A549 (cell line): ENCODE measurements around the gene BNC2. TPM values are rescaled to one million over a fixed set of nuclear protein-coding genes. Genes with fewer than 3 reads are reported as not detected.

Source experiments
- ATAC-seq, 2 experiments: fragments of 200-7000 bp in 1 of 2; fragments of >200 bp in 1 of 2; cut with Nextera tagmentation in 1 of 2; cut with Tn5 transposase in 1 of 2; 3 replicates each; pipeline versions ENCODE4 v1.8.0 to v1.9.1; 2018 to 2020; ENCODE audit warnings: mild to moderate bottlenecking in 1 of 2, moderate library complexity in 1 of 2
- CTCF ChIA-PET: fragments of 300-600 bp; sonication (Branson Sonifier 250); formaldehyde crosslinking; extraction: SDS; loops from one replicate; lab custom pipeline; 2021; ENCODE audit warnings: antibody characterized with exemption, inconsistent platforms; lab: Yijun Ruan, JAX
- POLR2A ChIA-PET: fragments of 350-600 bp; formaldehyde crosslinking; extraction: SDS; loops from one replicate; lab custom pipeline; 2021; ENCODE audit warnings: antibody characterized with exemption, inconsistent platforms; lab: Yijun Ruan, JAX
- DNase-seq, 2 experiments: peaks; one replicate each; pipeline versions ENCODE4 v3.0.0 to v3.0.0-alpha.2; 2011 to 2016; ENCODE audit warnings: low read depth in 1 of 2, low spot score in 1 of 2
- FAIRE-seq: peaks from 2 replicates; lab custom pipeline; 2011; peaks lifted over from hg19 to GRCh38; lab: Jason Lieb, UNC
- H3K27ac ChIP-seq, 2 experiments: fragments of >200 bp; sonication (Bioruptor Twin); formaldehyde crosslinking; 3 replicates each; pipeline ENCODE4 v1.5.1; 2016 to 2017
- H3K4me1 ChIP-seq: fragments of >200 bp; sonication (Bioruptor Twin); formaldehyde crosslinking; 3 replicates; pipeline ENCODE4 v1.6.1; 2016
- H3K4me2 ChIP-seq: fragments of >200 bp; sonication (Bioruptor Twin); formaldehyde crosslinking; 3 replicates; pipeline ENCODE4 v1.6.1; 2016
- H3K4me3 ChIP-seq: fragments of >200 bp; sonication (Bioruptor Twin); formaldehyde crosslinking; 3 replicates; pipeline ENCODE4 v1.5.1; 2016
- H3K9me3 ChIP-seq: fragments of >200 bp; sonication (Bioruptor Twin); formaldehyde crosslinking; 3 replicates; pipeline ENCODE4 v1.6.1; 2016
- ATOH8 ChIP-seq: fragments of 250-450 bp; sonication (Bioruptor Pico); IDR thresholded peaks from 2 replicates; pipeline ENCODE4 v1.5.0; 2020; ENCODE audit warnings: low read depth, mild to moderate bottlenecking, moderate library complexity
- CBX8 ChIP-seq: fragments of 200-600 bp; sonication (generic); IDR thresholded peaks from 2 replicates; pipeline ENCODE4 v1.6.1; 2016
- CEBPB ChIP-seq, 2 experiments: fragments of >200 bp in 1 of 2; sonication (Bioruptor Twin) in 1 of 2; formaldehyde crosslinking in 1 of 2; IDR thresholded peaks; 2 replicates each; pipeline ENCODE4 v1.6.1; 2012 to 2016
- CHD2 ChIP-seq: fragments of 150-350 bp; IDR thresholded peaks from 2 replicates; pipeline ENCODE4 v1.6.1; 2014; ENCODE audit warnings: low read length; ENCODE audit not compliant: partially characterized antibody
- E2F6 ChIP-seq: IDR thresholded peaks from 2 replicates; pipeline ENCODE4 v1.6.1; 2012; ENCODE audit warnings: low read depth, borderline replicate concordance
- EHF ChIP-seq: fragments of 250-450 bp; sonication (Bioruptor Pico); IDR thresholded peaks from 2 replicates; pipeline ENCODE4 v1.5.0; 2020; ENCODE audit warnings: mild to moderate bottlenecking
- EHMT2 ChIP-seq: fragments of 200-600 bp; sonication (generic); IDR thresholded peaks from 2 replicates; pipeline ENCODE4 v1.6.1; 2016; ENCODE audit warnings: antibody characterized with exemption, low read depth, mild to moderate bottlenecking, moderate library complexity
- ELK1 ChIP-seq: fragments of 150-350 bp; IDR thresholded peaks from 2 replicates; pipeline ENCODE4 v1.6.1; 2014; ENCODE audit warnings: low read depth, mild to moderate bottlenecking, low read length
- ESRRA ChIP-seq: fragments of 150-350 bp; IDR thresholded peaks from 2 replicates; pipeline ENCODE4 v1.6.1; 2014; ENCODE audit warnings: mild to moderate bottlenecking, low read length, borderline replicate concordance
- FOSB ChIP-seq: fragments of 250-450 bp; sonication (Bioruptor Pico); IDR thresholded peaks from 2 replicates; pipeline ENCODE4 v1.5.0; 2020; ENCODE audit warnings: mild to moderate bottlenecking, moderate library complexity
- GATA3 ChIP-seq: IDR thresholded peaks from 2 replicates; pipeline ENCODE4 v1.6.1; 2012; ENCODE audit warnings: borderline replicate concordance
- HES2 ChIP-seq: fragments of >200 bp; sonication (Bioruptor Twin); formaldehyde crosslinking; IDR thresholded peaks from 2 replicates; pipeline ENCODE4 v1.6.1; 2016
- HEYL ChIP-seq: fragments of 250-450 bp; sonication (Bioruptor Pico); IDR thresholded peaks from 2 replicates; pipeline ENCODE4 v1.8.0; 2021; ENCODE audit warnings: mild to moderate bottlenecking, moderate library complexity
- HOXA7 ChIP-seq: fragments of 250-450 bp; sonication (Bioruptor Pico); IDR thresholded peaks from 2 replicates; pipeline ENCODE4 v1.5.0; 2020; ENCODE audit warnings: mild to moderate bottlenecking, moderate library complexity
- JUN ChIP-seq, 2 experiments: fragments of >200 bp; sonication (Bioruptor Twin); formaldehyde crosslinking; IDR thresholded peaks; 2 replicates in 1 of 2; 3 replicates in 1 of 2; pipeline ENCODE4 v1.6.1; 2016 to 2017
- JUNB ChIP-seq: fragments of >200 bp; sonication (Bioruptor Twin); formaldehyde crosslinking; IDR thresholded peaks from 2 replicates; pipeline ENCODE4 v1.6.1; 2016
- KDM5A ChIP-seq: fragments of 200-600 bp; sonication (generic); IDR thresholded peaks from 2 replicates; pipeline ENCODE4 v1.6.1; 2016; ENCODE audit warnings: antibody characterized with exemption, mild to moderate bottlenecking
- MAFK ChIP-seq: fragments of 450-650 bp; IDR thresholded peaks from 2 replicates; pipeline ENCODE4 v1.6.1; 2014; ENCODE audit not compliant: partially characterized antibody
- MAZ ChIP-seq: fragments of 150-350 bp; IDR thresholded peaks from 2 replicates; pipeline ENCODE4 v1.6.1; 2014; ENCODE audit warnings: antibody characterized with exemption, low read depth, low read length, borderline replicate concordance
- NFE2L2 ChIP-seq: fragments of 150-350 bp; conservative IDR thresholded peaks from 2 replicates; pipeline ENCODE4 v1.6.1; 2014; ENCODE audit warnings: low read length
- NPAS2 ChIP-seq: fragments of 250-450 bp; sonication (Bioruptor Pico); IDR thresholded peaks from 2 replicates; pipeline ENCODE4 v1.8.0; 2022; ENCODE audit warnings: mild to moderate bottlenecking, moderate library complexity, borderline replicate concordance
- NR3C1 ChIP-seq: fragments of >200 bp; sonication (Bioruptor Twin); formaldehyde crosslinking; IDR thresholded peaks from 3 replicates; pipeline ENCODE4 v1.6.1; 2017
- POLR2A ChIP-seq: IDR thresholded peaks from 2 replicates; pipeline ENCODE4 v1.6.1; 2012; ENCODE audit warnings: mild to moderate bottlenecking, low read length
- RARB ChIP-seq: fragments of 250-450 bp; sonication (Bioruptor Pico); IDR thresholded peaks from 2 replicates; pipeline ENCODE4 v1.8.0; 2021; ENCODE audit warnings: mild to moderate bottlenecking, moderate library complexity
- RCOR1 ChIP-seq: fragments of 150-350 bp; IDR thresholded peaks from 2 replicates; pipeline ENCODE4 v1.6.1; 2014; ENCODE audit warnings: antibody characterized with exemption, low read length, low read depth
- REST ChIP-seq: fragments of 200-600 bp; sonication (generic); IDR thresholded peaks from 2 replicates; pipeline ENCODE4 v1.6.1; 2016; ENCODE audit warnings: antibody characterized with exemption, mild to moderate bottlenecking, moderate library complexity
- RFX5 ChIP-seq: fragments of 450-650 bp; IDR thresholded peaks from 2 replicates; pipeline ENCODE4 v1.7.1; 2014; ENCODE audit warnings: antibody characterized with exemption, mild to moderate bottlenecking, moderate library complexity
- TP53 ChIP-seq: fragments of 250-450 bp; sonication (Bioruptor Pico); IDR thresholded peaks from 2 replicates; pipeline ENCODE4 v1.5.0; 2021; ENCODE audit warnings: mild to moderate bottlenecking, moderate library complexity
- USF2 ChIP-seq: fragments of 450-650 bp; IDR thresholded peaks from 2 replicates; pipeline ENCODE4 v1.6.1; 2014; ENCODE audit warnings: antibody characterized with exemption
- ZC3H11A ChIP-seq: fragments of 450-650 bp; IDR thresholded peaks from 2 replicates; pipeline ENCODE4 v1.6.1; 2014; ENCODE audit warnings: antibody characterized with exemption, mild to moderate bottlenecking
- ZNF302 ChIP-seq: fragments of 250-450 bp; sonication (Bioruptor Pico); IDR thresholded peaks from 2 replicates; pipeline ENCODE4 v1.9.0; 2021; ENCODE audit warnings: inconsistent platforms, mild to moderate bottlenecking, moderate library complexity
- ZSCAN20 ChIP-seq: fragments of 250-450 bp; sonication (Bioruptor Pico); IDR thresholded peaks from 2 replicates; pipeline ENCODE4 v1.8.0; 2022; ENCODE audit warnings: mild to moderate bottlenecking, moderate library complexity
- WGBS: methylation state at CpG from one replicate; pipeline ENCODE4 v1.1.6; 2017; ENCODE audit errors: missing lambda C conversion rate; 5-methylcytosine and 5-hydroxymethylcytosine counted together
- polyA plus RNA-seq, 4 experiments: library from polyadenylated mRNA; depleted of rRNA in 3 of 4; stranded (reverse); fragments of >200 nt; fragmentation: RNase III in 1 of 4; extraction: RNeasy Plus Mini Kit Qiagen cat#74134 plus additional on column Dnase treatment in 1 of 4; gene quantifications; 2 replicates in 3 of 4; 3 replicates in 1 of 4; pipeline ENCODE4 v1.2.3, GENCODE V29; 2011 to 2017

Gene BNC2
- polyA plus RNA-seq, 2 of the 4 experiments (the other 2 are of a cell fraction): 6.2 to 7.5 TPM

GRCh38 chr9:16675131-16675530, 195.3 kb downstream of the BNC2 start (continued):
- no peak for TF ChIP-seq REST
- TF ChIP-seq RARB (CRISPR knock-in tag): no peak
- no peak for TF ChIP-seq CBX8
- no peak for TF ChIP-seq ESRRA
- TF ChIP-seq JUNB: no peak
- TF ChIP-seq FOSB (CRISPR knock-in tag): no peak
- TF ChIP-seq RCOR1: no peak
- no peak for TF ChIP-seq E2F6

GRCh38 chr9:16673171-16673570, 197.3 kb downstream of the BNC2 start:
- POLR2A ChIA-PET: no interaction called here
- ATAC-seq: no peak

GRCh38 chr9:16672501-16672900, 198.0 kb downstream of the BNC2 start:
- Histone ChIP-seq H3K9me3 (no peaks in the 10 kb centered on the region), H3K4me3 (no peak overlapping the region), H3K27ac (no peak overlapping the region), H3K4me1 (peaks cover 6% of the 10 kb centered on the region; the same call in 2 of the 3 replicates), H3K4me2 (peak overlapping the region; percentile 13; the same call in 1 of the 3 replicates)
- ATAC-seq (no peak), DNase-seq (no peak), FAIRE-seq (no peak)
- CTCF ChIA-PET: no interaction called here
- POLR2A ChIA-PET: no interaction called here
- 93% methylated on average over 3 of the region's 3 CpGs for WGBS
- TF ChIP-seq USF2 (no peak), POLR2A (no peak), EHMT2 (no peak), ELK1 (no peak), RCOR1 (no peak), FOSB (CRISPR knock-in tag) (no peak), NFE2L2 (no peak), KDM5A (no peak), JUN (IDR thresholded peaks at IDR 0.05) (no peak), HOXA7 (no peak), HES2 (no peak), ZSCAN20 (CRISPR knock-in tag) (no peak), EHF (CRISPR knock-in tag) (no peak), NPAS2 (CRISPR knock-in tag) (no peak), ESRRA (no peak), GATA3 (no peak), RFX5 (no peak), CHD2 (no peak), HEYL (CRISPR knock-in tag) (no peak), ATOH8 (CRISPR knock-in tag) (no peak)

More at GRCh38 chr9:16673171-16673570, 197.3 kb downstream of the BNC2 start:
- FAIRE-seq: no peak
- Histone ChIP-seq H3K4me3 (no peak overlapping the region), H3K27ac (no peak overlapping the region), H3K4me2 (no peak overlapping the region), H3K4me1 (peaks cover 6% of the 10 kb centered on the region; the same call in 2 of the 3 replicates), H3K9me3 (no peaks in the 10 kb centered on the region)
- DNase-seq: no peak
- CTCF ChIA-PET: no interaction called here
- TF ChIP-seq CEBPB (IDR thresholded peaks at IDR 0.05): no peak
- no peak for TF ChIP-seq MAFK
- TF ChIP-seq MAZ: no peak
- no peak for TF ChIP-seq JUNB
- TF ChIP-seq JUN (IDR thresholded peaks at IDR 0.05): no peak
- TF ChIP-seq ZNF302: no peak
- no peak for TF ChIP-seq ZC3H11A
- TF ChIP-seq RCOR1: no peak
- TF ChIP-seq TP53 (CRISPR knock-in tag): no peak
- no peak for TF ChIP-seq CHD2
- no peak for TF ChIP-seq NR3C1
